IMR-90 (cell line): ENCODE data around the gene GNMT. TPM values are rescaled to one million over a fixed set of nuclear protein-coding genes. Genes with fewer than 3 reads are reported as not detected.

Experiments
- ATAC-seq: fragments of 200-7000 bp; cut with Tn5 transposase; 2 replicates; pipeline ENCODE4 v1.9.1; 2020; ENCODE audit warnings: low read depth, mild to moderate bottlenecking, moderate library complexity
- BruUV-seq: library from RNA; stranded (reverse); fragments of 400-500 nt; replicated peaks from 2 replicates; lab custom pipeline; 2021; lab: Mats Ljungman, UMichigan
- CTCF ChIA-PET: fragments of 300-600 bp; formaldehyde crosslinking; extraction: SDS; loops from one replicate; lab custom pipeline; 2021; ENCODE audit warnings: antibody characterized with exemption; lab: Yijun Ruan, JAX
- POLR2A ChIA-PET: fragments of 300-600 bp; sonication (Branson Sonifier 250); formaldehyde crosslinking; loops from one replicate; lab custom pipeline; 2022; ENCODE audit warnings: antibody characterized with exemption; ENCODE audit not compliant: unreplicated experiment; lab: Charles Lee
- DNase-seq: peaks from one replicate; pipeline ENCODE4 v3.0.0; 2013
- H2AFZ ChIP-seq: replicated peaks from 2 replicates; pipeline ENCODE3; 2013; ENCODE audit warnings: low read length, mild to moderate bottlenecking; ENCODE audit not compliant: poor library complexity
- H2AK5ac ChIP-seq: 2 replicates; pipeline ENCODE4 v1.6.1; 2013; ENCODE audit warnings: low read depth, low read length, inconsistent platforms
- H2AK9ac ChIP-seq: replicated peaks from 2 replicates; pipeline ENCODE3; 2013; ENCODE audit warnings: mild to moderate bottlenecking, low read depth, low read length, moderate library complexity; ENCODE audit not compliant: poor library complexity
- H2BK120ac ChIP-seq: 2 replicates; pipeline ENCODE4 v1.6.1; 2013; ENCODE audit warnings: low read depth, low read length, inconsistent platforms
- H2BK15ac ChIP-seq: 3 replicates; pipeline ENCODE4 v1.6.1; 2013; ENCODE audit warnings: low read depth, low read length, inconsistent platforms
- H2BK20ac ChIP-seq: 2 replicates; pipeline ENCODE4 v1.6.1; 2013; ENCODE audit warnings: low read depth, mild to moderate bottlenecking, inconsistent platforms, low read length, moderate library complexity
- H2BK5ac ChIP-seq: 2 replicates; pipeline ENCODE4 v1.6.1; 2013; ENCODE audit warnings: mild to moderate bottlenecking, low read depth, low read length, inconsistent platforms; ENCODE audit not compliant: poor library complexity, severe bottlenecking
- H3K14ac ChIP-seq: replicated peaks from 2 replicates; pipeline ENCODE4 v1.6.1; 2013; ENCODE audit warnings: low read depth, low read length, inconsistent platforms
- H3K18ac ChIP-seq: 2 replicates; pipeline ENCODE4 v1.6.1; 2013; ENCODE audit warnings: low read depth, low read length, control low read depth
- H3K23ac ChIP-seq: 2 replicates; pipeline ENCODE4 v1.6.1; 2013; ENCODE audit warnings: low read depth, low read length, inconsistent platforms
- H3K27ac ChIP-seq: 2 replicates; pipeline ENCODE4 v1.5.1; 2013; ENCODE audit warnings: mild to moderate bottlenecking, control low read depth, low read length; ENCODE audit not compliant: insufficient read depth
- H3K27me3 ChIP-seq: 2 replicates; pipeline ENCODE4 v1.6.1; 2013; ENCODE audit warnings: low read length; ENCODE audit not compliant: control insufficient read depth, insufficient read depth
- H3K36me3 ChIP-seq: 2 replicates; pipeline ENCODE4 v1.6.1; 2013; ENCODE audit warnings: low read length, mixed read lengths; ENCODE audit not compliant: control insufficient read depth, insufficient read depth
- H3K4ac ChIP-seq: 2 replicates; pipeline ENCODE4 v1.6.1; 2013; ENCODE audit warnings: low read depth, low read length, inconsistent platforms
- H3K4me1 ChIP-seq: 2 replicates; pipeline ENCODE4 v1.6.1; 2013; ENCODE audit warnings: low read length, mixed read lengths; ENCODE audit not compliant: control insufficient read depth, insufficient read depth
- H3K4me2 ChIP-seq: 2 replicates; pipeline ENCODE4 v1.6.1; 2013; ENCODE audit warnings: low read depth, mild to moderate bottlenecking, control low read depth, low read length, moderate library complexity
- H3K4me3 ChIP-seq: 2 replicates; pipeline ENCODE4 v1.5.1; 2013; ENCODE audit warnings: low read depth, mild to moderate bottlenecking, control low read depth, low read length, moderate library complexity; ENCODE audit not compliant: insufficient read depth
- H3K56ac ChIP-seq: 2 replicates; pipeline ENCODE4 v1.6.1; 2013; ENCODE audit warnings: low read length, inconsistent platforms; ENCODE audit not compliant: insufficient read depth; ENCODE audit errors: extremely low read depth
- H3K79me1 ChIP-seq, 2 experiments: 2 replicates each; pipeline ENCODE4 v1.6.1; 2013; ENCODE audit warnings: low read length in 2 of 2, inconsistent platforms in 1 of 2, low read depth in 1 of 2
- H3K9ac ChIP-seq: 2 replicates; pipeline ENCODE4 v1.6.1; 2013; ENCODE audit warnings: low read depth, low read length, control low read depth
- H3K9me1 ChIP-seq: 2 replicates; pipeline ENCODE4 v1.6.1; 2013; ENCODE audit warnings: low read length, inconsistent platforms; ENCODE audit not compliant: insufficient read depth
- H3K9me3 ChIP-seq: 2 replicates; pipeline ENCODE4 v1.6.1; 2013; ENCODE audit warnings: low read length; ENCODE audit not compliant: control insufficient read depth, insufficient read depth
- H4K20me1 ChIP-seq: 2 replicates; pipeline ENCODE4 v1.6.1; 2013; ENCODE audit warnings: low read length, inconsistent platforms; ENCODE audit not compliant: insufficient read depth
- H4K5ac ChIP-seq: 2 replicates; pipeline ENCODE4 v1.6.1; 2013; ENCODE audit warnings: mild to moderate bottlenecking, low read depth, low read length, control low read depth
- H4K8ac ChIP-seq, 2 experiments: 2 replicates each; pipeline ENCODE4 v1.6.1; 2013; ENCODE audit warnings: low read depth in 2 of 2, low read length in 2 of 2, control low read depth in 1 of 2, inconsistent platforms in 1 of 2
- H4K91ac ChIP-seq: 2 replicates; pipeline ENCODE4 v1.6.1; 2013; ENCODE audit warnings: low read depth, low read length, inconsistent platforms; ENCODE audit not compliant: insufficient read depth
- MXI1 ChIP-seq: IDR thresholded peaks from 2 replicates; pipeline ENCODE4 v1.6.1; 2012; ENCODE audit warnings: low read depth, mild to moderate bottlenecking, low read length, moderate library complexity, borderline replicate concordance
- NFE2L2 ChIP-seq: fragments of 150-350 bp; IDR thresholded peaks from 2 replicates; pipeline ENCODE4 v1.6.1; 2016; ENCODE audit warnings: low read depth, mild to moderate bottlenecking, low read length
- WGBS, 2 experiments: methylation state at CpG; one replicate each; pipeline versions ENCODE4 v1.1.5 to v1.1.7; 2013; ENCODE audit warnings: missing lambda C conversion rate in 2 of 2; ENCODE audit not compliant: insufficient read length in 1 of 2; ENCODE audit errors: extremely low coverage in 2 of 2; 5-methylcytosine and 5-hydroxymethylcytosine counted together
- dilution Hi-C: fragments of 300-500 bp; cut with HindIII; formaldehyde crosslinking; loops from one replicate; pipeline ENCODE4 v1.14.3; 2018; ENCODE audit warnings: low sequenced_read_pairs; ENCODE audit not compliant: unreplicated experiment
- in situ Hi-C: fragments of 300-500 bp; cut with MboI; formaldehyde crosslinking; loops from 3 replicates; pipeline ENCODE4 v1.14.3; 2019; ENCODE audit warnings: low sequenced_read_pairs, inconsistent platforms, mixed read lengths
- intact Hi-C: fragments of 100-400 bp; cut with micrococcal nuclease; formaldehyde crosslinking; loops from 2 replicates; pipeline ENCODE4 v1.10.0; 2022
- polyA plus RNA-seq, 3 experiments: library from polyadenylated mRNA; depleted of rRNA; stranded (reverse); fragments of >200 nt; gene quantifications; 2 replicates each; pipeline ENCODE4 v1.2.3, GENCODE V29; 2012; ENCODE audit warnings: low replicate concordance in 1 of 3
- total RNA-seq: library from RNA; depleted of rRNA; stranded (reverse); fragments of >200 nt; gene quantifications from 2 replicates; pipeline ENCODE4 v1.2.3, GENCODE V29; 2012
- TF ChIP-seq, protein P1 (sequence below): fragments of 150-350 bp; IDR thresholded peaks from 2 replicates; pipeline ENCODE4 v1.6.1; 2016; ENCODE audit warnings: low read depth, mild to moderate bottlenecking, low read length, moderate library complexity, borderline replicate concordance

The GNMT gene
- total and polyA plus RNA-seq, 2 of the 4 experiments (the other 2 are of a cell fraction), result 0.36 TPM; not detected in 1

DNA sequence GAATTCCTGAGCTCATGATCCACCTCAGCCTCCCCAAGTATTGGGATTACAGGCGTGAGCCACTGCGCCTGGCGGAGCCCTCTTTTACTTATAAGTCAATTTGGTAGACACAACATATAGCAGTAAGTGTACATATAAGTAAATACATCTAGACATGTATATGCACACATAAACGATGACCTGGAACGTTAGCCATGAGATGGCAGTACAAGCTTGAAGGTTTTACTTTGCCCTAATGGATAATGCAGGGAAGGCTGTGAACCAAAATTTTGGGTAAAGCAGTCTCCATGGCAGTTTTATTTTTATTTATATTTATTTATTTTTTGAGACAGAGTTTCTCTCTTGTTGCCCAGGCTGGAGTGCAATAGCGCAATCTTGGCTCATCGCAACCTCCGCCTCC lies 2.4 kb upstream of the GNMT start:
- H2AK5ac ChIP-seq, result no peak overlapping the region
- H3K56ac ChIP-seq, result no peak overlapping the region
- in situ Hi-C loops (no loop called here), intact Hi-C loops (no loop called here), dilution Hi-C loops (no loop called here)
- peaks cover 8% of the 10 kb centered on the region for H3K36me3 ChIP-seq
- H3K9me3 ChIP-seq, result no peaks in the 10 kb centered on the region
- no peak overlapping the region for H3K18ac ChIP-seq
- TF ChIP-seq NFE2L2 (no peak), MXI1 (no peak)
- TF ChIP-seq, protein P1, sequence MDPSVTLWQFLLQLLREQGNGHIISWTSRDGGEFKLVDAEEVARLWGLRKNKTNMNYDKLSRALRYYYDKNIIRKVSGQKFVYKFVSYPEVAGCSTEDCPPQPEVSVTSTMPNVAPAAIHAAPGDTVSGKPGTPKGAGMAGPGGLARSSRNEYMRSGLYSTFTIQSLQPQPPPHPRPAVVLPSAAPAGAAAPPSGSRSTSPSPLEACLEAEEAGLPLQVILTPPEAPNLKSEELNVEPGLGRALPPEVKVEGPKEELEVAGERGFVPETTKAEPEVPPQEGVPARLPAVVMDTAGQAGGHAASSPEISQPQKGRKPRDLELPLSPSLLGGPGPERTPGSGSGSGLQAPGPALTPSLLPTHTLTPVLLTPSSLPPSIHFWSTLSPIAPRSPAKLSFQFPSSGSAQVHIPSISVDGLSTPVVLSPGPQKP, result no peak
- no peak overlapping the region for H2BK20ac ChIP-seq
- no peak overlapping the region for H2AK9ac ChIP-seq
- no peak overlapping the region for H2BK15ac ChIP-seq
- no peak overlapping the region for H3K4me3 ChIP-seq
- no peaks in the 10 kb centered on the region for H3K79me1 ChIP-seq
- H3K4me2 ChIP-seq, result no peak overlapping the region
- no peak overlapping the region for H4K5ac ChIP-seq
- BruUV-seq, result no TSS peak
- H2BK120ac ChIP-seq, result no peak overlapping the region
- H3K9ac ChIP-seq, result no peak overlapping the region
- H3K4ac ChIP-seq, result no peak overlapping the region
- ATAC-seq (no peak), DNase-seq (no peak)
- ChIA-PET CTCF (no interaction called here), POLR2A (no interaction called here)
- H3K4me1 ChIP-seq, result no peaks in the 10 kb centered on the region
- no peaks in the 10 kb centered on the region for H4K20me1 ChIP-seq
- H4K8ac ChIP-seq, result no peak overlapping the region
- no peak overlapping the region for H2BK5ac ChIP-seq
- no CpG with 5 or more reads among the region's 8 CpGs for WGBS, 2 experiments
- no peaks in the 10 kb centered on the region for H3K9me1 ChIP-seq
- H4K91ac ChIP-seq, result no peak overlapping the region
- no peak overlapping the region for H3K14ac ChIP-seq
- H3K27me3 ChIP-seq, result no peaks in the 10 kb centered on the region
- H2AFZ ChIP-seq, result no peak overlapping the region
- H3K27ac ChIP-seq, result no peak overlapping the region
- no peak overlapping the region for H3K23ac ChIP-seq
